IMR-90 (cell line): ENCODE data around the gene SERPINB5. TPM values are rescaled to one million over a fixed set of nuclear protein-coding genes. Genes with fewer than 3 reads are reported as not detected.
A peak's percentile ranks its signal among the peaks of the same experiment; 100 is the strongest.

Experiments
- ATAC-seq: fragments of 200-7000 bp; cut with Tn5 transposase; 2 replicates; pipeline ENCODE4 v1.9.1; 2020; ENCODE audit warnings: low read depth, mild to moderate bottlenecking, moderate library complexity
- BruUV-seq: library from RNA; stranded (reverse); fragments of 400-500 nt; replicated peaks from 2 replicates; lab custom pipeline; 2021; lab: Mats Ljungman, UMichigan
- CTCF ChIA-PET: fragments of 300-600 bp; formaldehyde crosslinking; extraction: SDS; loops from one replicate; lab custom pipeline; 2021; ENCODE audit warnings: antibody characterized with exemption; lab: Yijun Ruan, JAX
- POLR2A ChIA-PET: fragments of 300-600 bp; sonication (Branson Sonifier 250); formaldehyde crosslinking; loops from one replicate; lab custom pipeline; 2022; ENCODE audit warnings: antibody characterized with exemption; ENCODE audit not compliant: unreplicated experiment; lab: Charles Lee
- DNase-seq: peaks from one replicate; pipeline ENCODE4 v3.0.0; 2013
- H2AFZ ChIP-seq: replicated peaks from 2 replicates; pipeline ENCODE3; 2013; ENCODE audit warnings: low read length, mild to moderate bottlenecking; ENCODE audit not compliant: poor library complexity
- H2AK5ac ChIP-seq: 2 replicates; pipeline ENCODE4 v1.6.1; 2013; ENCODE audit warnings: low read depth, low read length, inconsistent platforms
- H2AK9ac ChIP-seq: replicated peaks from 2 replicates; pipeline ENCODE3; 2013; ENCODE audit warnings: mild to moderate bottlenecking, low read depth, low read length, moderate library complexity; ENCODE audit not compliant: poor library complexity
- H2BK120ac ChIP-seq: 2 replicates; pipeline ENCODE4 v1.6.1; 2013; ENCODE audit warnings: low read depth, low read length, inconsistent platforms
- H2BK15ac ChIP-seq: 3 replicates; pipeline ENCODE4 v1.6.1; 2013; ENCODE audit warnings: low read depth, low read length, inconsistent platforms
- H2BK20ac ChIP-seq: 2 replicates; pipeline ENCODE4 v1.6.1; 2013; ENCODE audit warnings: low read depth, mild to moderate bottlenecking, inconsistent platforms, low read length, moderate library complexity
- H2BK5ac ChIP-seq: 2 replicates; pipeline ENCODE4 v1.6.1; 2013; ENCODE audit warnings: mild to moderate bottlenecking, low read depth, low read length, inconsistent platforms; ENCODE audit not compliant: poor library complexity, severe bottlenecking
- H3K14ac ChIP-seq: replicated peaks from 2 replicates; pipeline ENCODE4 v1.6.1; 2013; ENCODE audit warnings: low read depth, low read length, inconsistent platforms
- H3K18ac ChIP-seq: 2 replicates; pipeline ENCODE4 v1.6.1; 2013; ENCODE audit warnings: low read depth, low read length, control low read depth
- H3K23ac ChIP-seq: 2 replicates; pipeline ENCODE4 v1.6.1; 2013; ENCODE audit warnings: low read depth, low read length, inconsistent platforms
- H3K27ac ChIP-seq: 2 replicates; pipeline ENCODE4 v1.5.1; 2013; ENCODE audit warnings: mild to moderate bottlenecking, control low read depth, low read length; ENCODE audit not compliant: insufficient read depth
- H3K27me3 ChIP-seq: 2 replicates; pipeline ENCODE4 v1.6.1; 2013; ENCODE audit warnings: low read length; ENCODE audit not compliant: control insufficient read depth, insufficient read depth
- H3K36me3 ChIP-seq: 2 replicates; pipeline ENCODE4 v1.6.1; 2013; ENCODE audit warnings: low read length, mixed read lengths; ENCODE audit not compliant: control insufficient read depth, insufficient read depth
- H3K4ac ChIP-seq: 2 replicates; pipeline ENCODE4 v1.6.1; 2013; ENCODE audit warnings: low read depth, low read length, inconsistent platforms
- H3K4me1 ChIP-seq: 2 replicates; pipeline ENCODE4 v1.6.1; 2013; ENCODE audit warnings: low read length, mixed read lengths; ENCODE audit not compliant: control insufficient read depth, insufficient read depth
- H3K4me2 ChIP-seq: 2 replicates; pipeline ENCODE4 v1.6.1; 2013; ENCODE audit warnings: low read depth, mild to moderate bottlenecking, control low read depth, low read length, moderate library complexity
- H3K4me3 ChIP-seq: 2 replicates; pipeline ENCODE4 v1.5.1; 2013; ENCODE audit warnings: low read depth, mild to moderate bottlenecking, control low read depth, low read length, moderate library complexity; ENCODE audit not compliant: insufficient read depth
- H3K56ac ChIP-seq: 2 replicates; pipeline ENCODE4 v1.6.1; 2013; ENCODE audit warnings: low read length, inconsistent platforms; ENCODE audit not compliant: insufficient read depth; ENCODE audit errors: extremely low read depth
- H3K79me1 ChIP-seq, 2 experiments: 2 replicates each; pipeline ENCODE4 v1.6.1; 2013; ENCODE audit warnings: low read length in 2 of 2, inconsistent platforms in 1 of 2, low read depth in 1 of 2
- H3K9ac ChIP-seq: 2 replicates; pipeline ENCODE4 v1.6.1; 2013; ENCODE audit warnings: low read depth, low read length, control low read depth
- H3K9me1 ChIP-seq: 2 replicates; pipeline ENCODE4 v1.6.1; 2013; ENCODE audit warnings: low read length, inconsistent platforms; ENCODE audit not compliant: insufficient read depth
- H3K9me3 ChIP-seq: 2 replicates; pipeline ENCODE4 v1.6.1; 2013; ENCODE audit warnings: low read length; ENCODE audit not compliant: control insufficient read depth, insufficient read depth
- H4K20me1 ChIP-seq: 2 replicates; pipeline ENCODE4 v1.6.1; 2013; ENCODE audit warnings: low read length, inconsistent platforms; ENCODE audit not compliant: insufficient read depth
- H4K5ac ChIP-seq: 2 replicates; pipeline ENCODE4 v1.6.1; 2013; ENCODE audit warnings: mild to moderate bottlenecking, low read depth, low read length, control low read depth
- H4K8ac ChIP-seq, 2 experiments: 2 replicates each; pipeline ENCODE4 v1.6.1; 2013; ENCODE audit warnings: low read depth in 2 of 2, low read length in 2 of 2, control low read depth in 1 of 2, inconsistent platforms in 1 of 2
- H4K91ac ChIP-seq: 2 replicates; pipeline ENCODE4 v1.6.1; 2013; ENCODE audit warnings: low read depth, low read length, inconsistent platforms; ENCODE audit not compliant: insufficient read depth
- CTCF ChIP-seq: conservative IDR thresholded peaks from 2 replicates; pipeline ENCODE4 v1.5.1; 2012; ENCODE audit warnings: mild to moderate bottlenecking, low read depth, low read length, improper control_type of control experiment
- POLR2A ChIP-seq: IDR thresholded peaks from 2 replicates; pipeline ENCODE4 v1.6.1; 2012; ENCODE audit warnings: mild to moderate bottlenecking, low read depth, low read length
- WGBS, 2 experiments: methylation state at CpG; one replicate each; pipeline versions ENCODE4 v1.1.5 to v1.1.7; 2013; ENCODE audit warnings: missing lambda C conversion rate in 2 of 2; ENCODE audit not compliant: insufficient read length in 1 of 2; ENCODE audit errors: extremely low coverage in 2 of 2; 5-methylcytosine and 5-hydroxymethylcytosine counted together
- dilution Hi-C: fragments of 300-500 bp; cut with HindIII; formaldehyde crosslinking; loops from one replicate; pipeline ENCODE4 v1.14.3; 2018; ENCODE audit warnings: low sequenced_read_pairs; ENCODE audit not compliant: unreplicated experiment
- in situ Hi-C: fragments of 300-500 bp; cut with MboI; formaldehyde crosslinking; loops from 3 replicates; pipeline ENCODE4 v1.14.3; 2019; ENCODE audit warnings: low sequenced_read_pairs, inconsistent platforms, mixed read lengths
- intact Hi-C: fragments of 100-400 bp; cut with micrococcal nuclease; formaldehyde crosslinking; loops from 2 replicates; pipeline ENCODE4 v1.10.0; 2022
- polyA plus RNA-seq, 3 experiments: library from polyadenylated mRNA; depleted of rRNA; stranded (reverse); fragments of >200 nt; gene quantifications; 2 replicates each; pipeline ENCODE4 v1.2.3, GENCODE V29; 2012; ENCODE audit warnings: low replicate concordance in 1 of 3
- total RNA-seq: library from RNA; depleted of rRNA; stranded (reverse); fragments of >200 nt; gene quantifications from 2 replicates; pipeline ENCODE4 v1.2.3, GENCODE V29; 2012
- TF ChIP-seq, protein P1 (sequence below): fragments of 150-350 bp; IDR thresholded peaks from 2 replicates; pipeline ENCODE4 v1.6.1; 2016; ENCODE audit warnings: low read depth, mild to moderate bottlenecking, low read length, moderate library complexity, borderline replicate concordance

SERPINB5 gene
- total and polyA plus RNA-seq, 2 of the 4 experiments (the other 2 are of a cell fraction) = not detected

- H3K79me1 ChIP-seq = peaks cover 0 to 9% of the 10 kb centered on the region in 2 experiments; a peak in 3 of 4 replicates
- TF ChIP-seq POLR2A = no peak
- no peak for TF ChIP-seq CTCF
- TF ChIP-seq, protein P1, sequence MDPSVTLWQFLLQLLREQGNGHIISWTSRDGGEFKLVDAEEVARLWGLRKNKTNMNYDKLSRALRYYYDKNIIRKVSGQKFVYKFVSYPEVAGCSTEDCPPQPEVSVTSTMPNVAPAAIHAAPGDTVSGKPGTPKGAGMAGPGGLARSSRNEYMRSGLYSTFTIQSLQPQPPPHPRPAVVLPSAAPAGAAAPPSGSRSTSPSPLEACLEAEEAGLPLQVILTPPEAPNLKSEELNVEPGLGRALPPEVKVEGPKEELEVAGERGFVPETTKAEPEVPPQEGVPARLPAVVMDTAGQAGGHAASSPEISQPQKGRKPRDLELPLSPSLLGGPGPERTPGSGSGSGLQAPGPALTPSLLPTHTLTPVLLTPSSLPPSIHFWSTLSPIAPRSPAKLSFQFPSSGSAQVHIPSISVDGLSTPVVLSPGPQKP = no peak
- no peak overlapping the region for H3K23ac ChIP-seq
- H4K8ac ChIP-seq = peak overlapping the region in 1 of 2 experiments; percentile 39; a peak in 1 of 4 replicates
- no peak overlapping the region for H3K14ac ChIP-seq
- peak overlapping the region; percentile 72 for H2AFZ ChIP-seq
- H2AK9ac ChIP-seq = no peak overlapping the region
- in situ Hi-C loops = no loop called here
- H3K18ac ChIP-seq = no peak overlapping the region
- no peak overlapping the region for H4K5ac ChIP-seq
- H4K91ac ChIP-seq = no peak overlapping the region
- no TSS peak for BruUV-seq
- H3K27ac ChIP-seq = no peak overlapping the region
- no peaks in the 10 kb centered on the region for H3K4me1 ChIP-seq
- dilution Hi-C loops = no loop called here
- ATAC-seq (no peak), DNase-seq (no peak)
- no peak overlapping the region for H3K4me2 ChIP-seq
- no peak overlapping the region for H2BK15ac ChIP-seq
- no peak overlapping the region for H3K4me3 ChIP-seq
- CTCF ChIA-PET = interaction anchor here (1.0 kb wide), 1 partner anchor 11 kb away, joined by 4 read pairs; no protein-coding TSS in a partner anchor
- H2BK5ac ChIP-seq = no peak overlapping the region
- H3K9me3 ChIP-seq = no peaks in the 10 kb centered on the region
- H2AK5ac ChIP-seq = no peak overlapping the region; the same call in 1 of the 2 replicates
- no peak overlapping the region for H3K4ac ChIP-seq
- WGBS, 2 experiments = 46% methylated on average over 4 of the region's 4 CpGs; no CpG with 5 or more reads in 1 of the 2 experiments
- POLR2A ChIA-PET = no interaction called here
- H3K36me3 ChIP-seq = no peaks in the 10 kb centered on the region
- intact Hi-C loops = no loop called here
- H3K9ac ChIP-seq = no peak overlapping the region
- H3K27me3 ChIP-seq = peaks cover 10% of the 10 kb centered on the region
- no peaks in the 10 kb centered on the region for H4K20me1 ChIP-seq
- H3K56ac ChIP-seq = no peak overlapping the region
- no peak overlapping the region for H2BK120ac ChIP-seq
- H3K9me1 ChIP-seq = peaks cover 5% of the 10 kb centered on the region; the same call in 1 of the 2 replicates
- no peak overlapping the region for H2BK20ac ChIP-seq
Measured at GRCh38 chr18:63427558-63427957, 49.2 kb upstream of the SERPINB5 start.
